GM21576 (cell line): Measurements from ENCODE around the gene DEFB124.
"Not testable (repeated sequence)": the region's sequence is repeated elsewhere in the genome, so short reads cannot be mapped to it uniquely, and the experiment has no call there.

Experiments used
- ATAC-seq: cut with Tn5 transposase; IDR thresholded peaks from one replicate; pipeline ENCODE4 v1.9.1; 2021; ENCODE audit warnings: mild to moderate bottlenecking, moderate library complexity; ENCODE audit not compliant: unreplicated experiment

DEFB124 gene

GRCh38 chr20:31426891-31427551 lies 47.9 kb downstream of the DEFB124 start:
- not testable (repeated sequence) for ATAC-seq

- ATAC-seq: no peak
These were observed 49.1 kb downstream of the DEFB124 start for GRCh38 chr20:31425797-31426196.

GRCh38 chr20:31418307-31418706 lies 56.6 kb downstream of the DEFB124 start:
- ATAC-seq: no peak

GRCh38 chr20:31415653-31416052 lies 59.3 kb downstream of the DEFB124 start:
- ATAC-seq: no peak
